ENCODE data around the gene MTG1.
"Not testable (repeated sequence)": the region's sequence is repeated elsewhere in the genome, so short reads cannot be mapped to it uniquely, and the experiment has no call there.

The MTG1 gene

DNA sequence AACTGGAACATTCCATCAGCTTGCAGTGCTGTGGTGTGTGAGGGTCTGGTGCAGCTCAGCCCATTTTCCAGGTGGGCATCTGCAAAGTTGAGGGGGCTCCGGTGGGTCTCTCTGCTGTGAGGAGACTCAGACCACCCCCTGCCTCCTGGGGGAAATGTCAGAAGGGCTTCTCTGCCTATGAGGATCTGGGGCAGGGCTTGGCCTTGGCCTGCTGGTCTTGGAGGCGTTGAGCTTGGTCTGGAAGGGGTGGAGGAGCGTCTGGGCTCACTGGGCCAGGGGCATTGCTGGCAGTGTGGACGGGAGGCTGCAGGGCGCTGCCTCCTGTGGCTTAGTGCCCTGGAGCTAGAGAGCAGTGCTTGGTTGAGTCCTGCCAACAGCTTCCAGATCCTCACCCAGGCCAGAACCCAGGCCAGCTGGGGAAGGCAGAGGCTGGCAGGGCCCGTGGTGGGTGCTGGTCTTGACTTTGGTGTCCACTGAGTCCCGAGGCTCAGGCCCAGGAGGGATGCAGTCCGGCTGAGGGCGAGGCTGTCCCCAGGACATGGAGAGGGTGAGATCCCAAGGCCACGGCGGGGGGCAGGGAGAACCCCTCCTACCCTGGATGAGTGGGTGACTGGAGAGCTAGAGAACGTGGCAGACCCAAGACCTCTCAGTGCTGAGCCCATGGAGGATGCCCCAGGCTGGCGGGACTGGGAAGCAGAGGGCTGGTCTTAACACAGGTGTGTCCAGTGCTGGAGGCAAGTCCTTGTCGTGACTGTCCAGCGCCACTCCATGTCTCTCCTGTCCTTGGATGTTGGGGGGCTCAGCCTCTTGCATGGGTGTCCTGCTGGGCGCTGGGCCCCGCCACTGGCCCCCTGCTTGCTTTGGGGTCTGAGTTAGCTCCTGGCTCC, 27.6 kb downstream of the MTG1 start:
- no peak overlapping the region for H3K4me3 ChIP-seq (ENCODE audit: low read depth, low read length)

GRCh38 chr10:133422223-133422806, 28.4 kb downstream of the MTG1 start:
- H3K4me3 ChIP-seq (ENCODE audit: low read depth, low read length) = no peak overlapping the region

GRCh38 chr10:133422807-133423771, 29.1 kb downstream of the MTG1 start:
- peak overlapping the region; percentile 4 for H3K4me3 ChIP-seq (ENCODE audit: low read depth, low read length)

- H3K4me3 ChIP-seq (ENCODE audit: low read depth, low read length) = not testable (repeated sequence)
Observed at GRCh38 chr10:133424102-133424501, 30.1 kb downstream of the MTG1 start.

GRCh38 chr10:133424601-133425000, 30.6 kb downstream of the MTG1 start, which contains the start of gene SPRN:
SPRN (minus strand) TSS chr10:133424625; CDS start chr10:133423681, 944 bp downstream.
- H3K4me3 ChIP-seq (ENCODE audit: low read depth, low read length) = not testable (repeated sequence)

DNA sequence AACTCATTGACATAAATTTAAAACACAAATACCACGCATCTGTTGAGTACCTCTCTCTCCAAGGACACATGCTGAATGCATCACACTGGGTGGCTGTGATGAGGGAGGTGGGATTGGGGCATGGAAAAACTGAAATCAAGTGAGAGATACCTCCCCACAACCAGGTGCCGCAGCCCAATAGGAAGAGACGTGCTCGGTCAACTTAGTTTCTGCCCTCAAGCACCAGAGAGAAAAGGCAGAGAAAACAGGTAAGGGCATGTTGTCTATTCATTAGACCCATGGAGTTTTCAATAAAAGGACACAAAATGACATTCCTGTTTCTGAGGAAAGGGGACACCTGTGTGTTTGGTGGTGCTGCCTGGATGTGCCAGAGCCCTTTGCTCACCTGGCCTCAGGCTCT, 35.6 kb downstream of the MTG1 start:
- not testable (repeated sequence) for H3K4me3 ChIP-seq (ENCODE audit: low read depth, low read length)

DNA sequence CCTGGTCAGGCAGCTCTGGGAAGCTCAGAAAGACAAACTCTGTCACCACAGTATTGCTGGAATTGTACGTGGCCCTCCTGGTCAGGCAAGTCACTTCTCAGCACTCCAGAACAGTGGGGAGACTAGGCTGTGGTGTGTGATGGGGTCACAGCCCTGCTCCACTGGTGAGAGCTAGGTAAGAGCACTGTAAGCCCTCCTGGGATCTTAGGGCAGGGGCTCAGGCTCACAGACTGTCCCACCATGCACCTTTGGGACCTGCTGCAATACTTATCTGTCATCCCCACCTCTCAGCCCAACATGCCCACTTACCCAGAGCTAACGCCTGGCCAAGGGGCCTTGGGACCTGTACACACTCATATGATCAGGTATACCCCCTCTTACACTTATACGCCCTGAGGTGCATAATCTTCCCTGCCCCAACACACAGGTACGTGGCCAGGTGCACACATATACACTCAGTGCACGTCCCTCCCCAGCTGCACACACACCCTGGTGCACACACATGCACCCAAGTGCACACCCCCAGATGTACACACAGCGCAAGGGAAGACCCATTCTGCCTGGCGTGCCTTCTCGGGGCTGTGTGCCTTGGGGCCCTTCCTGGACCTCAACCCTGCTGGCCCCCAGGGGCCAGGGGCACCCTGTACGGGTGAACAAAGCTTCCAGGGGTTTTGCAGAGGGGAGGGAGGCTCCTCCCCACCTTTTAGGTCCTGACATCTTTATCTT, 38.1 kb downstream of the MTG1 start:
- H3K4me3 ChIP-seq (ENCODE audit: low read depth, low read length) = not testable (repeated sequence)

- H3K4me3 ChIP-seq (ENCODE audit: low read depth, low read length) = not testable (repeated sequence)
Observed at GRCh38 chr10:133432789-133433188, 38.8 kb downstream of the MTG1 start.

DNA sequence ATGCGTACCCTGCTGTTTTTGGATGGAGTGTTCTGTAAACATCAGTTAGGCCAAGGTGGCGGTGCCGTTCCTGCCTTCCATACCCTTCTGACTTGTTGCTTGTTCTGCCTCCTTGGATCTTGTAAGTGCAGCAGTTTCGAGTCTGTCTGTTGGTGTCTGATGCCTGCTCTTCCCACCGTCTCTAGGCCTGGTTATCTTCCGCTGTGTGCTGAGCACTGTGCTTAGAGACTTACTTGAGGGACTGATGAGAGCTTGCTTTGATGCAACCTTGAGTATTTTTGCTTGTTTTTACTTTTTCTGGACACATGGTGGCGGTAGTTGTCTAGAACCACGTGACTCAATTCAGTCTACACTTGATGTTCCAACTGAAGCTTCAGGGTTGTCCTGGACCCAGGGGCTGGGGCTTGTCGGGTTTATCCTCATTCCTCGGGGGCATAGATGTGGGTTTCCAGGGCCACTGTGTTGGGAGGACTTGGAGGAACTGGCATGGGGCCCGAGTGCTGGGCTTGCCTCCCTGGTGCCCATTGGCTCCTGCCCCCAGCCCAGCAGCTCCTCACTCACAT, 44.8 kb downstream of the MTG1 start:
- no peak overlapping the region for H3K4me3 ChIP-seq (ENCODE audit: low read depth, low read length)

- H3K4me3 ChIP-seq (ENCODE audit: low read depth, low read length) = no peak overlapping the region
Observed at GRCh38 chr10:133439517-133440461, 45.8 kb downstream of the MTG1 start.

DNA sequence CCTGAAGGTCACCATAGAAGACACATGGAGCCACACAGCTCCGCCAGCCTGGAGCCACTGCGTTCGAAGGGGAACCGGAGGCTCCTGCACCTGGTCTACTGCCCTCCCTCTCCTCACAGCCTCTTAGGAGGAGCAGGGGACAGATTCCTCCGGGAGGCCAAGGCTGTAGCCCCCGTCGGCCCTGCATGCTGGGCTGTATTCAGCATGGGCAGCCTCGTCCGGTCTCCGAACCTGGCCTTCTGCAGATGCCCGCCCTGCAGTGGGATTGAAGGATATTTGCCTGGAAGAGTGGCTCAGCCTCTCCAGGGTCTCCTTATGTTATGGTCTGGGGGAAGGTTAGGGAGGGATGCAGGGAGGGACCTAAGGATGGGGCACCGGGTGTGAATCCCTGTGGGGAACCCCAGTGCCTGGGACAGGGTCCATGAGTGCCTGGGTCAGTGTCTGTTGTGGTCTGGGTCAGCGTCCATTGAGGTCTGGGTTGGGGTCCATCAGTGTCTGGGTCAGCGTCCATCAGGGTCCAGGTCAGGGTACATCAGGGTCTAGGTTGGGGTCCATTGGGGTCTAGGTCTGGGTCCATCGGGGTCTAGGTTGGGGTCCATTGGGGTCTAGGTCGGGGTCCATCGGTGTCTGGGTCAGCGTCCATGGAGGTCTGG, 46.8 kb downstream of the MTG1 start:
- H3K4me3 ChIP-seq (ENCODE audit: low read depth, low read length) = no peak overlapping the region

GRCh38 chr10:133441356-133441755, 47.4 kb downstream of the MTG1 start:
- not testable (repeated sequence) for H3K4me3 ChIP-seq (ENCODE audit: low read depth, low read length)

DNA sequence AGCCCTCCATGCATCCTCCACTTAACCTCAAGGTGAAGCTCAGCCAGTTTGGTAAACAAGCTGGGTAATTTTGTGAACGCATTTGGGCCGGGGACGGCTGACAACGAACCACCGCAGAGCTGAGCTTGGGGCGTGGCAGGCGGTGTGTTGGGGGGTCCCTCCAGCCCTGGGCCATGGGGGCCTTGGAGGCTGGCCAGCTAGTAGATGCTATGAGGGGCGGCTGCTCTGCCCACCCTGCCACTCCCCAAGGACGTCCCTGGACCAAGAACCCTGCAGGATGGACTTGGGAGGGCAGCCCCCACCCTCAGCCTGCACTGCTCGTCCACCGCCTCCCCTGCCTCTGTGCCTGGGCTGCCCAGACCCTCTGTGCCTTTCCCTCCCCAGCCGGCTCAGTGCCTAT, 47.8 kb downstream of the MTG1 start:
- no peak overlapping the region for H3K4me3 ChIP-seq (ENCODE audit: low read depth, low read length)

DNA sequence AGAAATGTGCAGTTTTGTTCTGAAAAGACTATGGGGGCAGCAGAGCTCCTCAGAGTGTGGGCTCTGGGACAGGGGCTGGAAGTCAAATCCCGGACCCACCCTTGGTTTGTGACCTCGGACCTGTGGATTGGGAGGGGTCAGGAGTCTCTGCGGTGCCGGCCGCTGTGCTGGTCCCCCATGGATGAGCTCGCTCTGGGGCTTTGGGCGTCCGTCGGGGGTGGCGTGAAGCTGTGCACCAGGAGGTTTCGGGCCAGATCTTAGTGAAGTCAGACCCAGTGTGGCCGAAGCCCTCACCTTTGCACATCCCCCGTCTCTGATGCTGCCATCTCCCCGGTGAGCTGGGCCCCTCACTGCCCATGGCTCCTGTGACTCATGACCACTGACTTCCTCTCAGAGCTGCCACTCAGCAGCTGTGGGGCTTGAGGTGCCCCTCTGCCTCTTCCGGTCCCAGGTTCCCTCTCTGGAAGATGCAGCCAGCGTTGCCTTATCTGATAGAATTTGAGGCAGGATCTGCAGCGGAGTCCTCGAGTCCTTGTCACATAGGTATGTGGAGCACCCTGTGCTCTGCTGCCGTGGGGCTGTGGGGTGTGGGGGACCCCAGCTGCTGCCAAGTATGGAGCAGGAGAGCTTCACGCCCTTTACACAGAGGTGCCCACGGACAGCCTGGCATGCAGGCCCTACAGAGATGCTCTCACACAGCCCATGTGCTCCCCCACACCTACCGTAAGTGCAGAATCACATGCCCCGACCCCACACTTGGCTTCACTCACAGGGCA, 48.4 kb downstream of the MTG1 start:
- no peak overlapping the region for H3K4me3 ChIP-seq (ENCODE audit: low read depth, low read length)

GRCh38 chr10:133442967-133443924, 49.3 kb downstream of the MTG1 start:
- no peak overlapping the region for H3K4me3 ChIP-seq (ENCODE audit: low read depth, low read length)

DNA sequence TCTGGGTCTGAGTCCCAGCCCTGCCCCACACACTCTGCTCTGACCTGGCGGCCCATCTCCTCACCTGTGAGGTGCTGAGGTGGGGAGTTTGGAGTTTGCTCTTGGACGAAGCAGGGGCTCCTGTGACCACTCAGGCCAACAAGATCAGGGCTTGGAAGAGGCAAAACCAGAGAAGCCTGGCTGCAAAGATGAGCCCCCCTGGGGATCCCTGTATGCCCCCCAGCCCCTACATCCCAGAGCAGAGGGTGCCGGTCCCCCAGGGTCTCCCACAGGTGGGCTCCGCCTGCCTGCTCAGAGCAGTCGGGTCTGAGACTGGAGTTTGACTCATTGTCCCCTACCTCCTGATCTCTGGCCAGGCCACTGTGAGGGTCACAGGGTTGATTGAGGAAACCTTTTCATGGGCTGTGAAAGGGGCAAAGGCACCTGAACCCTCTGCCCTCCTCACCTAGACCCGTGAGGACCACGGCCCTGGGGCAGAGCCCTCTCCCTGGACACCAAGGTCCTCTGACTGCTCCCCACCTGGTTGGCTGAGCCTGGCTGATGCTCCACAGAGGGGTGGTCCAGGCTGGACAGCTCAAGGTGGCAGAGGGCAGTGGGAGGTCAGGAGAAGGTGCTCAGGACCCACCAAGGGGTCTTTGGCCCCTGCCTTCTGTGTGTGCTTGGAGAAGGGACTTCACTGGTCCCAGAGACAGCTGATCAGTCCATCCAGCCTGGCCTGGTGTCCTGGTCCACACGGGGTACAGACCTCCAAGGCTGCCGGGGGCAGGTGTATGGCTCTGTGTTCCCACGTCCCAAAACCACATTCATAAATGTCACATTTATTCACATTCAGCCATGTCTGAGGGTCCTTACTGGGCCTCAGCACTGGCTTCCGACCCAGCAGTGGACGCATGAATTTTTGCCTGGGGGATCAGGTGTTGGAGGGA, 50.6 kb downstream of the MTG1 start:
- no peak overlapping the region for H3K4me3 ChIP-seq (ENCODE audit: low read depth, low read length)

Data from iPS-11a (cell line).